IMR-90 (cell line): ENCODE measurements around the gene CCDC88A. TPM values are rescaled to one million over a fixed set of nuclear protein-coding genes. Genes with fewer than 3 reads are reported as not detected.

Source experiments
- ATAC-seq: fragments of 200-7000 bp; cut with Tn5 transposase; 2 replicates; pipeline ENCODE4 v1.9.1; 2020; ENCODE audit warnings: low read depth, mild to moderate bottlenecking, moderate library complexity
- BruUV-seq: library from RNA; stranded (reverse); fragments of 400-500 nt; replicated peaks from 2 replicates; lab custom pipeline; 2021; lab: Mats Ljungman, UMichigan
- CTCF ChIA-PET: fragments of 300-600 bp; formaldehyde crosslinking; extraction: SDS; loops from one replicate; lab custom pipeline; 2021; ENCODE audit warnings: antibody characterized with exemption; lab: Yijun Ruan, JAX
- POLR2A ChIA-PET: fragments of 300-600 bp; sonication (Branson Sonifier 250); formaldehyde crosslinking; loops from one replicate; lab custom pipeline; 2022; ENCODE audit warnings: antibody characterized with exemption; ENCODE audit not compliant: unreplicated experiment; lab: Charles Lee
- DNase-seq: peaks from one replicate; pipeline ENCODE4 v3.0.0; 2013
- H2AFZ ChIP-seq: replicated peaks from 2 replicates; pipeline ENCODE3; 2013; ENCODE audit warnings: low read length, mild to moderate bottlenecking; ENCODE audit not compliant: poor library complexity
- H2AK5ac ChIP-seq: 2 replicates; pipeline ENCODE4 v1.6.1; 2013; ENCODE audit warnings: low read depth, low read length, inconsistent platforms
- H2AK9ac ChIP-seq: replicated peaks from 2 replicates; pipeline ENCODE3; 2013; ENCODE audit warnings: mild to moderate bottlenecking, low read depth, low read length, moderate library complexity; ENCODE audit not compliant: poor library complexity
- H2BK120ac ChIP-seq: 2 replicates; pipeline ENCODE4 v1.6.1; 2013; ENCODE audit warnings: low read depth, low read length, inconsistent platforms
- H2BK15ac ChIP-seq: 3 replicates; pipeline ENCODE4 v1.6.1; 2013; ENCODE audit warnings: low read depth, low read length, inconsistent platforms
- H2BK20ac ChIP-seq: 2 replicates; pipeline ENCODE4 v1.6.1; 2013; ENCODE audit warnings: low read depth, mild to moderate bottlenecking, inconsistent platforms, low read length, moderate library complexity
- H2BK5ac ChIP-seq: 2 replicates; pipeline ENCODE4 v1.6.1; 2013; ENCODE audit warnings: mild to moderate bottlenecking, low read depth, low read length, inconsistent platforms; ENCODE audit not compliant: poor library complexity, severe bottlenecking
- H3K14ac ChIP-seq: replicated peaks from 2 replicates; pipeline ENCODE4 v1.6.1; 2013; ENCODE audit warnings: low read depth, low read length, inconsistent platforms
- H3K18ac ChIP-seq: 2 replicates; pipeline ENCODE4 v1.6.1; 2013; ENCODE audit warnings: low read depth, low read length, control low read depth
- H3K23ac ChIP-seq: 2 replicates; pipeline ENCODE4 v1.6.1; 2013; ENCODE audit warnings: low read depth, low read length, inconsistent platforms
- H3K27ac ChIP-seq: 2 replicates; pipeline ENCODE4 v1.5.1; 2013; ENCODE audit warnings: mild to moderate bottlenecking, control low read depth, low read length; ENCODE audit not compliant: insufficient read depth
- H3K27me3 ChIP-seq: 2 replicates; pipeline ENCODE4 v1.6.1; 2013; ENCODE audit warnings: low read length; ENCODE audit not compliant: control insufficient read depth, insufficient read depth
- H3K36me3 ChIP-seq: 2 replicates; pipeline ENCODE4 v1.6.1; 2013; ENCODE audit warnings: low read length, mixed read lengths; ENCODE audit not compliant: control insufficient read depth, insufficient read depth
- H3K4ac ChIP-seq: 2 replicates; pipeline ENCODE4 v1.6.1; 2013; ENCODE audit warnings: low read depth, low read length, inconsistent platforms
- H3K4me1 ChIP-seq: 2 replicates; pipeline ENCODE4 v1.6.1; 2013; ENCODE audit warnings: low read length, mixed read lengths; ENCODE audit not compliant: control insufficient read depth, insufficient read depth
- H3K4me2 ChIP-seq: 2 replicates; pipeline ENCODE4 v1.6.1; 2013; ENCODE audit warnings: low read depth, mild to moderate bottlenecking, control low read depth, low read length, moderate library complexity
- H3K4me3 ChIP-seq: 2 replicates; pipeline ENCODE4 v1.5.1; 2013; ENCODE audit warnings: low read depth, mild to moderate bottlenecking, control low read depth, low read length, moderate library complexity; ENCODE audit not compliant: insufficient read depth
- H3K56ac ChIP-seq: 2 replicates; pipeline ENCODE4 v1.6.1; 2013; ENCODE audit warnings: low read length, inconsistent platforms; ENCODE audit not compliant: insufficient read depth; ENCODE audit errors: extremely low read depth
- H3K79me1 ChIP-seq, 2 experiments: 2 replicates each; pipeline ENCODE4 v1.6.1; 2013; ENCODE audit warnings: low read length in 2 of 2, inconsistent platforms in 1 of 2, low read depth in 1 of 2
- H3K9ac ChIP-seq: 2 replicates; pipeline ENCODE4 v1.6.1; 2013; ENCODE audit warnings: low read depth, low read length, control low read depth
- H3K9me1 ChIP-seq: 2 replicates; pipeline ENCODE4 v1.6.1; 2013; ENCODE audit warnings: low read length, inconsistent platforms; ENCODE audit not compliant: insufficient read depth
- H3K9me3 ChIP-seq: 2 replicates; pipeline ENCODE4 v1.6.1; 2013; ENCODE audit warnings: low read length; ENCODE audit not compliant: control insufficient read depth, insufficient read depth
- H4K20me1 ChIP-seq: 2 replicates; pipeline ENCODE4 v1.6.1; 2013; ENCODE audit warnings: low read length, inconsistent platforms; ENCODE audit not compliant: insufficient read depth
- H4K5ac ChIP-seq: 2 replicates; pipeline ENCODE4 v1.6.1; 2013; ENCODE audit warnings: mild to moderate bottlenecking, low read depth, low read length, control low read depth
- H4K8ac ChIP-seq, 2 experiments: 2 replicates each; pipeline ENCODE4 v1.6.1; 2013; ENCODE audit warnings: low read depth in 2 of 2, low read length in 2 of 2, control low read depth in 1 of 2, inconsistent platforms in 1 of 2
- H4K91ac ChIP-seq: 2 replicates; pipeline ENCODE4 v1.6.1; 2013; ENCODE audit warnings: low read depth, low read length, inconsistent platforms; ENCODE audit not compliant: insufficient read depth
- BHLHE40 ChIP-seq: fragments of 150-350 bp; IDR thresholded peaks from 2 replicates; pipeline ENCODE4 v1.6.1; 2016; ENCODE audit warnings: mild to moderate bottlenecking, low read depth, low read length
- CEBPB ChIP-seq: IDR thresholded peaks from 2 replicates; pipeline ENCODE4 v1.6.1; 2012; ENCODE audit warnings: low read depth, low read length, improper control_type of control experiment
- CHD1 ChIP-seq: IDR thresholded peaks from 2 replicates; pipeline ENCODE4 v1.6.1; 2012; ENCODE audit warnings: low read depth, low read length, improper control_type of control experiment
- CTCF ChIP-seq: conservative IDR thresholded peaks from 2 replicates; pipeline ENCODE4 v1.5.1; 2012; ENCODE audit warnings: mild to moderate bottlenecking, low read depth, low read length, improper control_type of control experiment
- FOS ChIP-seq: fragments of 150-350 bp; IDR thresholded peaks from 2 replicates; pipeline ENCODE4 v1.6.1; 2016; ENCODE audit warnings: low read depth, low read length
- MXI1 ChIP-seq: IDR thresholded peaks from 2 replicates; pipeline ENCODE4 v1.6.1; 2012; ENCODE audit warnings: low read depth, mild to moderate bottlenecking, low read length, moderate library complexity, borderline replicate concordance
- POLR2A ChIP-seq: IDR thresholded peaks from 2 replicates; pipeline ENCODE4 v1.6.1; 2012; ENCODE audit warnings: mild to moderate bottlenecking, low read depth, low read length
- RAD21 ChIP-seq: IDR thresholded peaks from 2 replicates; pipeline ENCODE4 v1.6.1; 2012; ENCODE audit warnings: low read length, improper control_type of control experiment
- RCOR1 ChIP-seq: IDR thresholded peaks from 2 replicates; pipeline ENCODE4 v1.6.1; 2012; ENCODE audit warnings: mild to moderate bottlenecking, low read length, improper control_type of control experiment; ENCODE audit not compliant: insufficient replicate concordance
- RFX5 ChIP-seq: IDR thresholded peaks from 2 replicates; pipeline ENCODE4 v1.8.0; 2012; ENCODE audit warnings: low read depth, mild to moderate bottlenecking, low read length, moderate library complexity
- SMC3 ChIP-seq: fragments of 150-350 bp; IDR thresholded peaks from 2 replicates; pipeline ENCODE4 v1.6.1; 2016; ENCODE audit warnings: low read depth, mild to moderate bottlenecking, antibody characterized with exemption, low read length, moderate library complexity
- WGBS, 2 experiments: methylation state at CpG; one replicate each; pipeline versions ENCODE4 v1.1.5 to v1.1.7; 2013; ENCODE audit warnings: missing lambda C conversion rate in 2 of 2; ENCODE audit not compliant: insufficient read length in 1 of 2; ENCODE audit errors: extremely low coverage in 2 of 2; 5-methylcytosine and 5-hydroxymethylcytosine counted together
- dilution Hi-C: fragments of 300-500 bp; cut with HindIII; formaldehyde crosslinking; loops from one replicate; pipeline ENCODE4 v1.14.3; 2018; ENCODE audit warnings: low sequenced_read_pairs; ENCODE audit not compliant: unreplicated experiment
- in situ Hi-C: fragments of 300-500 bp; cut with MboI; formaldehyde crosslinking; loops from 3 replicates; pipeline ENCODE4 v1.14.3; 2019; ENCODE audit warnings: low sequenced_read_pairs, inconsistent platforms, mixed read lengths
- intact Hi-C: fragments of 100-400 bp; cut with micrococcal nuclease; formaldehyde crosslinking; loops from 2 replicates; pipeline ENCODE4 v1.10.0; 2022
- polyA plus RNA-seq, 3 experiments: library from polyadenylated mRNA; depleted of rRNA; stranded (reverse); fragments of >200 nt; gene quantifications; 2 replicates each; pipeline ENCODE4 v1.2.3, GENCODE V29; 2012; ENCODE audit warnings: low replicate concordance in 1 of 3
- total RNA-seq: library from RNA; depleted of rRNA; stranded (reverse); fragments of >200 nt; gene quantifications from 2 replicates; pipeline ENCODE4 v1.2.3, GENCODE V29; 2012
- TF ChIP-seq, protein P1 (sequence below): fragments of 150-350 bp; IDR thresholded peaks from 2 replicates; pipeline ENCODE4 v1.6.1; 2016; ENCODE audit warnings: low read depth, mild to moderate bottlenecking, low read length, moderate library complexity, borderline replicate concordance

CCDC88A gene
- total and polyA plus RNA-seq, 2 of the 4 experiments (the other 2 are of a cell fraction), result 15.6 to 63.8 TPM

DNA sequence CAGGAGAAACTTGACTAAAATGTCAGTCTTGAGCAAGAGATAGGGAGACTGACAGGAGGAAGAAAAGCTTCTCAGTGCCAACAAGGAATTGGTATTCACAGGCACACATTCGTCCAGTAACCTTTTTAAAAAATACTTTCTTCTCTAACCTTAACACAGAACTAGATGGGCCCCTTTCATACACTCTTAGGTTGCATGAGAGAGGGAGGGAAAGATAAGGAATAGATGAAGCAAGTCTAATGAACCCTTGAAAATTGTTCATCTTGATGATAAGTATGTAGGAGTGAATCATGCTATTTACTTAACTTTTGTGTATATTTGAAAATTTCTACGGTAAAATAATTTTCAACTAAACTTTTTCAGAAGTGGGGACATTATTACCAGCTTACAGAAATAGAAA, 42.0 kb upstream of the CCDC88A start:
- Histone ChIP-seq H2BK15ac (no peak overlapping the region), H4K5ac (no peak overlapping the region), H3K23ac (no peak overlapping the region), H3K14ac (no peak overlapping the region), H2BK20ac (no peak overlapping the region), H4K91ac (no peak overlapping the region), H2AK5ac (no peak overlapping the region), H3K9me3 (peaks cover 3% of the 10 kb centered on the region; the same call in 1 of the 2 replicates), H3K18ac (no peak overlapping the region), H3K79me1 (no peaks in the 10 kb centered on the region), H3K9ac (no peak overlapping the region), H3K4me3 (no peak overlapping the region), H3K9me1 (no peaks in the 10 kb centered on the region), H4K20me1 (no peaks in the 10 kb centered on the region), H2AK9ac (no peak overlapping the region), H2BK5ac (no peak overlapping the region), H3K27me3 (peaks cover 11% of the 10 kb centered on the region), H2AFZ (no peak overlapping the region), H3K4me1 (no peaks in the 10 kb centered on the region), H3K4ac (no peak overlapping the region), H3K4me2 (no peak overlapping the region), H3K56ac (no peak overlapping the region), H3K27ac (no peak overlapping the region), H2BK120ac (no peak overlapping the region), H4K8ac (no peak overlapping the region), H3K36me3 (no peaks in the 10 kb centered on the region)
- intact Hi-C loops (no loop called here), in situ Hi-C loops (no loop called here), dilution Hi-C loops (no loop called here)
- ChIA-PET CTCF (no interaction called here), POLR2A (no interaction called here)
- no peak for TF ChIP-seq CTCF
- TF ChIP-seq RAD21, result no peak
- no peak for TF ChIP-seq CHD1
- no peak for TF ChIP-seq FOS
- no peak for TF ChIP-seq SMC3
- no peak for TF ChIP-seq RFX5
- no peak for TF ChIP-seq CEBPB
- TF ChIP-seq, protein P1, sequence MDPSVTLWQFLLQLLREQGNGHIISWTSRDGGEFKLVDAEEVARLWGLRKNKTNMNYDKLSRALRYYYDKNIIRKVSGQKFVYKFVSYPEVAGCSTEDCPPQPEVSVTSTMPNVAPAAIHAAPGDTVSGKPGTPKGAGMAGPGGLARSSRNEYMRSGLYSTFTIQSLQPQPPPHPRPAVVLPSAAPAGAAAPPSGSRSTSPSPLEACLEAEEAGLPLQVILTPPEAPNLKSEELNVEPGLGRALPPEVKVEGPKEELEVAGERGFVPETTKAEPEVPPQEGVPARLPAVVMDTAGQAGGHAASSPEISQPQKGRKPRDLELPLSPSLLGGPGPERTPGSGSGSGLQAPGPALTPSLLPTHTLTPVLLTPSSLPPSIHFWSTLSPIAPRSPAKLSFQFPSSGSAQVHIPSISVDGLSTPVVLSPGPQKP, result no peak
- TF ChIP-seq BHLHE40, result no peak
- TF ChIP-seq POLR2A, result no peak
- TF ChIP-seq RCOR1, result no peak
- TF ChIP-seq MXI1, result no peak
- no TSS peak for BruUV-seq
- DNase-seq (no peak), ATAC-seq (no peak)
- no CpG with 5 or more reads among the region's 2 CpGs for WGBS, 2 experiments
